Testis (tissue), 2 donors: ENCODE data around the gene PARP3.

Experiments
- POLR2A ChIP-seq: fragments of 450-650 bp; IDR thresholded peaks from one replicate; pipeline ENCODE4 v1.6.1; 2017; ENCODE audit warnings: antibody characterized with exemption, mild to moderate bottlenecking, moderate library complexity
- TF ChIP-seq, protein P1 (sequence below), 3 experiments: fragments of 450-650 bp in 2 of 3; fragments of 200-600 bp in 1 of 3; sonication (generic) in 1 of 3; IDR thresholded peaks; one replicate each; pipeline ENCODE4 v1.5.1; 2016 to 2019; ENCODE audit warnings: antibody characterized with exemption in 3 of 3, mild to moderate bottlenecking in 2 of 3, moderate library complexity in 1 of 3

DNA sequence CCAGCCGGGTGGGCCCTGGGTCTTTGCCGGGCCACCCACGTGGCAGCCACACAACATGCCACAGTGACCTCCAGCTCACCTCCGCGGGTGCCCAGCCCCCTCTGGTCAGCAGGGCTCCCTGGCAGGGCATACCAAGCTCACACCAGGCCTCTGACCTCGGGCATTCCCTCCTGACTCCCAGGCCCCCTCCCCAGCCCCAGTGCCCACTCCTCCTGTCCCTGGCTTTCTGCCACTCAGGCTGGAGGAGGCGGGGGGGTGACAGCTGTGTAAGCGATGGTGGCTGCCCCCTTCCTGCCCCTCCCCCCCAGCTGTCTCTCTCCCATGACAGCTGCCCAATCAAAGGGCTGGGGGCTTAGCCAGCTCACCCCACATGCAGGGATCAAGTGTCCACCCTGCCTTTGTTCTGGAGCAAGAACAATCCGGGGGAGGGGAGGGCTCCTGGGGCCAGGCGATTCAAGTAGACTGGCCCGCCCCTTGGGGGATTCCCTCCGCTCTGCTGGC lies 21.8 kb downstream of the PARP3 start:
- no peak for TF ChIP-seq POLR2A
- TF ChIP-seq, protein P1, sequence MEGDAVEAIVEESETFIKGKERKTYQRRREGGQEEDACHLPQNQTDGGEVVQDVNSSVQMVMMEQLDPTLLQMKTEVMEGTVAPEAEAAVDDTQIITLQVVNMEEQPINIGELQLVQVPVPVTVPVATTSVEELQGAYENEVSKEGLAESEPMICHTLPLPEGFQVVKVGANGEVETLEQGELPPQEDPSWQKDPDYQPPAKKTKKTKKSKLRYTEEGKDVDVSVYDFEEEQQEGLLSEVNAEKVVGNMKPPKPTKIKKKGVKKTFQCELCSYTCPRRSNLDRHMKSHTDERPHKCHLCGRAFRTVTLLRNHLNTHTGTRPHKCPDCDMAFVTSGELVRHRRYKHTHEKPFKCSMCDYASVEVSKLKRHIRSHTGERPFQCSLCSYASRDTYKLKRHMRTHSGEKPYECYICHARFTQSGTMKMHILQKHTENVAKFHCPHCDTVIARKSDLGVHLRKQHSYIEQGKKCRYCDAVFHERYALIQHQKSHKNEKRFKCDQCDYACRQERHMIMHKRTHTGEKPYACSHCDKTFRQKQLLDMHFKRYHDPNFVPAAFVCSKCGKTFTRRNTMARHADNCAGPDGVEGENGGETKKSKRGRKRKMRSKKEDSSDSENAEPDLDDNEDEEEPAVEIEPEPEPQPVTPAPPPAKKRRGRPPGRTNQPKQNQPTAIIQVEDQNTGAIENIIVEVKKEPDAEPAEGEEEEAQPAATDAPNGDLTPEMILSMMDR (IDR thresholded peaks at IDR 0.05) = no peak
